ENCODE data around the gene SLC25A45.

The SLC25A45 gene, protein sequence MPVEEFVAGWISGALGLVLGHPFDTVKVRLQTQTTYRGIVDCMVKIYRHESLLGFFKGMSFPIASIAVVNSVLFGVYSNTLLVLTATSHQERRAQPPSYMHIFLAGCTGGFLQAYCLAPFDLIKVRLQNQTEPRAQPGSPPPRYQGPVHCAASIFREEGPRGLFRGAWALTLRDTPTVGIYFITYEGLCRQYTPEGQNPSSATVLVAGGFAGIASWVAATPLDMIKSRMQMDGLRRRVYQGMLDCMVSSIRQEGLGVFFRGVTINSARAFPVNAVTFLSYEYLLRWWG

GRCh38 chr11:65382033-65382803 is at the start of gene SLC25A45:
Gene SLC25A45 (minus strand): TSS chr11:65382646. CDS start chr11:65381951, 695 bp downstream.
- peak in 57 of 58 donors; percentile 41 to 93 (median 82) for DNase-seq

DNA sequence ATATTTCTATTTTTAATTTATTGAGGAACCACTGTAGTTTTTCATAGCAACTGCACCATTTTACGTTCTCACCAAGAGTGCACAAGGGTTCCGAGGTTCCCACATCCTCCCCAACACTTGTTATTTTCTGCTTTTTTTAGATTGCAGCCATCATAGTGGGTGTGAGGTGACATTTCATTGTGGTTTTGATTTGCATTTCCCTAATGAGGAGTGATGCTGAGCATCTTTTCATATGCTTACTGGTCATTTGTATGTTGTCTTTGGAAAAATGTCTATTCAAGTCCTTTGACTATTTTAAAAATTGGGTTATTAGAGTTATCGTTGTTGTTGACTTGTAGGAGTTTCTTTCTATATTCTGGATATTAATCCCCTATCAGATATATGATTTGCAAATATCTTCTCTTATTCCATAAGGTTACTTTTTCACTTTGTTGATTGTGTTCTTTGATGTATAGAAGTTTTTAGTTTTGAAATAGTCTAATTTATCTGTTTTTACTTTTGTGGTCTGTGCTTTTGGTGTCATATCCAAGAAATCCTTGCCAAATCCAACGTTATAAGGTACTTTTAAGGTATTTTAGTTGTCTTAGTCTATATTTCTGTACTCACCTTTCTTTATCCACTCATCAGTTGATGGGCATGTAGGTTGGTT is 49.1 kb upstream of the SLC25A45 start:
- DNase-seq: no peak

DNA sequence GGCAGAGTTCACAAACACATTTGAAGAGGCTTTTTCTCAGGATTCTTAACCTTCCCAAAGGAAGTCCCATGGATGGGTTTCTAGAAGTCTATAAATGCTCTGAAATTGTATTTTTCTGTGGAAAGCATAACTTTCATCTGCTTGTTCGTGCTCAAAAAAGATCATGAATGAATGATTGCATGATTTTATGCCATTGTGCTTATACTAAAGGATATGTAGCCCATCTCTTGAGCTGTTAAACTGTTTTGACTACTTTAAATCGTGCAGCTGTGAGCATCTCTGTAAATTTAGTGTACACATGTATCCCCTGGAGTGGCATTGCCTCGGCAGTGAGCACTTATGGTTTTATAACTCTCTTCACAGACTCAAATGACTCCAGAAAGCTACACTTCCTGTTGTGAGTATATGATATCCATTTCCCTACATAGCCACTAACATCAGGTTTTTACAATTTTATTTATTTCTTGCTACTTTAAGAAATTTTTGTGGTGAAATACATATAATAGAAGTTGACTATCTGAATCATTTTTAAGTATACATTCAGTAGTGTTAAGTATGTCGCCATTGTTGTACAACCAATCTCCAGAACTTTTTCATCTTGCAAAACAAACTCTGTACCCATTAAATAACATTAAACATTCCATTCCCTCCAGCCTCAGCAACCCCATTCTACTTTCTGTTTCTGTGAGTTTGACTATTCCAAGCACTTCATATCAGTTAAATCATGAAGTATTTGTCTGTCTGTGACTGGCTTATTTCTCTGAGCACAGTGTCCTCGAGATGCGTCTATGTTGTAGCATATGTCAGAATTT is 48.2 kb upstream of the SLC25A45 start:
- DNase-seq: no peak

DNA sequence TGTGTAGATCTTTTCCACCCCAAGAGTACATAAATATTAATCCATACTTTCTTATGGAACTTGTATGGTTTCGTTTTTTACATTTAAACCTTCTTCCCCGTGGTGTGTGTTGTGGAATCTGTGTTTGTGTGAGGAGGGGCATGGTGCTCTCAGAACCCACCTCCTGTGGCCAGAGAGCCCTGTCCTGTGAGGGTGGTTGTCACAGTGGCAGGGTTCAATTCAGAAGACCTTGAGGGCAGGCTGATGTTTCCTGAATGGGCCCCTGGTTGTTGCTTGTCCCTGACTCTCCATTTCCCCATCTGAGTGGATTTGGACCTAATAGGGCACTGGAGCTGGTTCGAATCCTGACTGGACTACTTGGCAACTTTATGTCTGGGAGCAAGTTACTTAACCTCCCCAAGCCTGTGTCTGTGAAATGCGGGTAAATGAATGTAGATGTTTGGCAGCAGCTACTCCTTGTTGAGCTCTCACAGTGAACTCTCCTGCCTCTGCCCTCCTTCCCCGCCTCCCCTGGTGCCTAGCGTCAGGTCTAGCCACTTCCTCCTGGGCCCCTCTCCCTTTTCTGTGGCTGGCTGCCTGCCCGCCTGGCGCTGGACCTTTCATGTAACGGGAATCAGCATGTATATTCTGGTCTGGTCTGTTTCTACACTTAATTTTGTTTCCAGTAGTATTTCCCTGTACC is 47.4 kb upstream of the SLC25A45 start:
- DNase-seq: peak in 16 of 58 donors; percentile 31 to 68 (median 42)

DNA sequence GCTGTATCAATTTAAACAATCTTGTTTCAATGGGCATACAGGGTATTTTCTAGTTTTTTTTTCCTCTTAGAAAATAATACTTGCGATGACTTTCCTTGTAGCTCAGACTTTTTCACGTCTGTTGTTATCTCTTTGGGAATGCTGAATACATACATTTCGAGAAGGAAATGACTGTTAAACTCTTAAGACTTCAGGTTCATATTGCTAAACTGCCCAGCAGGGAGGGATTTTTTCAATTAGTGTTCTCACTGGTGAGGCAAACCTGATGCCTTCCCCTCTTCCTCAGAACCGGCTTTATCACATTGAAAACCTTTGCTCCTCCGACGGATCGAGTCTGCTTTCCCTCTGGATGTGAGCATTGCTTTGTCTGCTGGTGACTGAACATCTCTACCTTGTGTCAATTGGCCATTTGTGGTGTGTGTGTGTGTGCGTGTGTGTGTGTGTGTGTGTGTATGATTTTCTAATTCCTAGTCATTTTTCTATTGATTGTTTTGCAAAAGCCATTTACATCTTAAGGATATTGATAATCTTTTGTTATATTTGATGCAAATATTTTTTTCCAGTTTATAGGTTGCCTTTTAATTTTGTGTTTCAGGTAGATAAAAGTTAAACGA is 46.7 kb upstream of the SLC25A45 start:
- peak in 2 of 58 donors; percentile 20 for DNase-seq

DNA sequence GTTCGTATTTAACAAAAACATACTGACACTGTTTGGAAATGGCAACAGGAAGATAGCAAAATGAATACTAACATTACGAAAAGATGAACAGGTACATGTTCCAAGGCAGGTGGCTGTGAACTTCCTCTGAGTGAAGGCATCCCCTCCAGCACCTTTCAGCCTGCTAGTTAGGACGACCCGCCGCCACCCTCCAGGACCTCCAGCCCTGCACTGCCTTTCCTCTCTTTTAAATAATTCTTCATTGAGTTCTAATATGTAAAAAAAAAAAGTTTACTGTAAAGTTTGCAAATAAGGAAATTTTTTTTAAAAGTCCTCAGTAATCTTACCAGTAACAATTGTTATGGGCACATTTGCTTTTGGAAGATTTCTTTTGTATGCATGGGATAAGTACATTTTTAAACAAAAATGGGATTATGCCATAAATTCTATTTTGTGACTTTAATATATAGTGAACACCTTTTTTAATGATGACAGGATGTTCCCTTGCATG is 46.2 kb upstream of the SLC25A45 start:
- DNase-seq: no peak

DNA sequence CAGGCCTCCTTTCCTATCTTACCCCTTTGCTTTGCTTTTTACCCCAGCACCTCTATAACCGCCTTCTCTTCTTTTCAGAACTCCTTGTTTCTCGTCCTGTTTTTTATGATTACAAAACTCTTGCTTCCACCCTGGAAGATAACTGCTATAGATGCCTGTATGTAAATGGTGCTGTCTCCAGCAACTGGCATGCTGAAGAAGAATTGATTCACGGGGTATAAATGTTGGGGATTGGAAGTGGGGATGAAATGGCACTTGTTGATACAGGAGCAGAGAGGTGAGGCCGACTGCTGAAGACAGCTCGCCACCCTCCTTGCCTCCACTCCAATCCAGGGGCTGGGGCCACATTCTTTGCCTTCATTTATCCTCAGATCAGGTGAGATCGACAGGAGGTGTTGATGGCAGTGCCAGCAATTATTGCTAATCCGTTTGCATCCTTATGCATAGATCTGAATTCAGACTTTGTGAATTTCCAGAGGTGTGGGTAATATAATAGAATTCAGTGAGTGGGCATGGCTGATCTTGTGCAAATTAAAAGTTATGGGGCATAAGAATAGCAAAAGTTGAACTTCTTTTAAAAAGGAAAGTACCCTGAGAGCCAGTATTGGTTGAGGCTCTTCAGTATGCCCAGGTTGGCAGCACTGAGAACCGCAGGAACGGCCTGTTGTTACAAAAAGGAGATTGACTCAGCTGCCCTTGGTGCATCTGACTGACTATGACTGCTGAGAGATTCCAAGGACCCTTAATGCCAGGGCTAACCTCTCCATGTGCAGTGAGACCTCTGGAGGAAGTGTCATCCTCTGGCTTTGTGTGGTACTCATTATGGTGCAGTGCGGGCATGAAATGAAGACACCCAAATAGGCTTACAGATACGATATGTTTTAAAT is 45.5 kb upstream of the SLC25A45 start:
- peak in 7 of 58 donors; percentile 24 to 64 (median 36) for DNase-seq

DNA sequence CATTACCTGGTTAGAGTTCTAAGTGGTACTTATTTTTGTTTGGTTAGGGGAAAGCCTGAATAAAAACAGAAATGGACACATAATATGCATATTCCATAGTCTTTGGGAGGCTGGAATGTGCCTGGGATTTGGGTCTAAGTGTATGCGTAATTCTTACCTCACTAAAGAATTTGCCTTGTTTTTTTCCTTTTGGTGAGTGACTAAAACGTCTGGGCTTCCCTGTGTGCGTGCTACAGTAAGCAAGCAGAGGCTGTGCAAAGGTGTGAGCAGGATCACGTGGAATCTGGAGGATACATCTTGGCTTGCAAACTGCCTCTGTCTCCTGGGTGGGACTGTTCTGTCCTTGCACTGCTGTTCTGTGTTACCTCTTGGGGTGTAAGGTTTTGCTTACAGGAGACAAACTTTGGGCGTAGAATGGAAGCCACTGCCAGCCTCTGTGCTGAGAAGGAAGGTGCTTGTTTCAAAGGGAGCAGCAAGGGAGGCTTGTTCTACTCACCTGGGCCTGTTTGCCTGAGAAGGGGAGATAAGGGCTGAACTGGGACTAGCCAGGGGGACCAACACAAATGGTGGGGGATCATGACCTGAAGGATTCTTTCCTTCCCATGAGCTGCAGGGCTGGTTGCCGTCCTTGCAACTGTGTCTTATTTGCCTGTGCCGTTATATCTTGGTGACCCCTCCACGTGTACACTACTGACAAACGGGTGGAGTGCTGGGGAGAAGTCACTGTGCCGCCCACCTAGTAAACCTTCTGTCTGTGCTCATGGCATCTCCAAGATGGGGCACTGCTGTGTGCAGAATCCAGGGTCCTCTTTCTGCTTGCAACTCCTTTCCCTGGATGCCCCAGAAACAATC is 44.6 kb upstream of the SLC25A45 start:
- DNase-seq: peak in 11 of 58 donors; percentile 39 to 79 (median 60)

DNA sequence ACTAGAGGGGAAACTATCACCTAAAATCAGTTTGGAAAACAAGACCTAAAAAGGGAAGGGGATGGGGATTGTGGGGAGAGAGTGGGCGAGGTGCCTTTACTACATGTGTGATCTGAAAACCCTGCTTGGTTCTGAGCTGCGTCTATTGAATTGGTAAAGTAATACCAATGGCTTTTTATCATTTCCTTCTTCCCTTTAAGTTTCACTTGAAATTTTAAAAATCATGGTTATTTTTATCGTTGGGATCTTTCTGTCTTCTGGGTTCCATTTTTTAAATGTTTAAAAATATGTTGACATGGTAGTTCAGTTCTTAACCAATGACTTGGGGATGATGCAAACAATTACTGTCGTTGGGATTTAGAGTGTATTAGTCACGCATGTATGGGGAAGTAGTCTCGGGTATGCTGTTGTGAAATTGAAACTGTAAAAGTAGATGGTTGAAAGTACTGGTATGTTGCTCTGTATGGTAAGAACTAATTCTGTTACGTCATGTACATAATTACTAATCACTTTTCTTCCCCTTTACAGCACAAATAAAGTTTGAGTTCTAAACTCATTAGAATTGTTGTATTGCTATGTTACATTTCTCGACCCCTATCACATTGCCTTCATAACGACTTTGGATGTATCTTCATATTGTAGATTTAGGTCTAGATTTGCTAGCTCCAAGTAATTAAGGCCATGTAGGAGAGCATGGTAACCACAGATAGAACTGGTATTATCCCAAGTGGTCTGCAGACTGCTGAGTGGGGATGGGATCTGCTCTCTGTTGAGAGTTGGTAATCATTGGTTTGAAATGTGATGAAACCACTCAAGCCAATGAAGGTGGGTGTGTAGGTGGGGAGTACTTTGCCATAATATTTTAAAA is 43.8 kb upstream of the SLC25A45 start:
- DNase-seq: peak in 1 of 58 donors; percentile 36

DNA sequence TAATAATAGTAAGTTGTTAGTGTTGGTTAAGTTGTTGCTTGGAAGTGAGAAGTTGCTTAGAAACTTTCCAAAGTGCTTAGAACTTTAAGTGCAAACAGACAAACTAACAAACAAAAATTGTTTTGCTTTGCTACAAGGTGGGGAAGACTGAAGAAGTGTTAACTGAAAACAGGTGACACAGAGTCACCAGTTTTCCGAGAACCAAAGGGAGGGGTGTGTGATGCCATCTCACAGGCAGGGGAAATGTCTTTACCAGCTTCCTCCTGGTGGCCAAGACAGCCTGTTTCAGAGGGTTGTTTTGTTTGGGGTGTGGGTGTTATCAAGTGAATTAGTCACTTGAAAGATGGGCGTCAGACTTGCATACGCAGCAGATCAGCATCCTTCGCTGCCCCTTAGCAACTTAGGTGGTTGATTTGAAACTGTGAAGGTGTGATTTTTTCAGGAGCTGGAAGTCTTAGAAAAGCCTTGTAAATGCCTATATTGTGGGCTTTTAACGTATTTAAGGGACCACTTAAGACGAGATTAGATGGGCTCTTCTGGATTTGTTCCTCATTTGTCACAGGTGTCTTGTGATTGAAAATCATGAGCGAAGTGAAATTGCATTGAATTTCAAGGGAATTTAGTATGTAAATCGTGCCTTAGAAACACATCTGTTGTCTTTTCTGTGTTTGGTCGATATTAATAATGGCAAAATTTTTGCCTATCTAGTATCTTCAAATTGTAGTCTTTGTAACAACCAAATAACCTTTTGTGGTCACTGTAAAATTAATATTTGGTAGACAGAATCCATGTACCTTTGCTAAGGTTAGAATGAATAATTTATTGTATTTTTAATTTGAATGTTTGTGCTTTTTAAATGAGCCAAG is 42.9 kb upstream of the SLC25A45 start:
- DNase-seq: peak in 10 of 58 donors; percentile 14 to 69 (median 38)

DNA sequence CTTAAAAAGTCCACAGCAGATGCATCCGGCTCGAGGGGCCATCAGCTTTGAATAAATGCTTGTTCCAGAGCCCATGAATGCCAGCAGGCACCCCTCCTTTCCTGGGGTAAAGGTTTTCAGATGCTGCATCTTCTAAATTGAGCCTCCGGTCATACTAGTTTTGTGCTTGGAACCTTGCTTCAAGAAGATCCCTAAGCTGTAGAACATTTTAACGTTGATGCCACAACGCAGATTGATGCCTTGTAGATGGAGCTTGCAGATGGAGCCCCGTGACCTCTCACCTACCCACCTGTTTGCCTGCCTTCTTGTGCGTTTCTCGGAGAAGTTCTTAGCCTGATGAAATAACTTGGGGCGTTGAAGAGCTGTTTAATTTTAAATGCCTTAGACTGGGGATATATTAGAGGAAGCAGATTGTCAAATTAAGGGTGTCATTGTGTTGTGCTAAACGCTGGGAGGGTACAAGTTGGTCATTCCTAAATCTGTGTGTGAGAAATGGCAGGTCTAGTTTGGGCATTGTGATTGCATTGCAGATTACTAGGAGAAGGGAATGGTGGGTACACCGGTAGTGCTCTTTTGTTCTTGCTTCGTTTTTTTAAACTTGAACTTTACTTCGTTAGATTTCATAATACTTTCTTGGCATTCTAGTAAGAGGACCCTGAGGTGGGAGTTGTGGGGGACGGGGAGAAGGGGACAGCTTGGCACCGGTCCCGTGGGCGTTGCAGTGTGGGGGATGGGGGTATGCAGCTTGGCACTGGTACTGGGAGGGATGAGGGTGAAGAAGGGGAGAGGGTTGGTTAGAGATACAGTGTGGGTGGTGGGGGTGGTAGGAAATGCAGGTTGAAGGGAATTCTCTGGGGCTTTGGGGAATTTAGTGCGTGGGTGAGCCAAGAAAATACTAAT is 42.0 kb upstream of the SLC25A45 start:
- peak in 11 of 58 donors; percentile 19 to 50 (median 25) for DNase-seq

DNA sequence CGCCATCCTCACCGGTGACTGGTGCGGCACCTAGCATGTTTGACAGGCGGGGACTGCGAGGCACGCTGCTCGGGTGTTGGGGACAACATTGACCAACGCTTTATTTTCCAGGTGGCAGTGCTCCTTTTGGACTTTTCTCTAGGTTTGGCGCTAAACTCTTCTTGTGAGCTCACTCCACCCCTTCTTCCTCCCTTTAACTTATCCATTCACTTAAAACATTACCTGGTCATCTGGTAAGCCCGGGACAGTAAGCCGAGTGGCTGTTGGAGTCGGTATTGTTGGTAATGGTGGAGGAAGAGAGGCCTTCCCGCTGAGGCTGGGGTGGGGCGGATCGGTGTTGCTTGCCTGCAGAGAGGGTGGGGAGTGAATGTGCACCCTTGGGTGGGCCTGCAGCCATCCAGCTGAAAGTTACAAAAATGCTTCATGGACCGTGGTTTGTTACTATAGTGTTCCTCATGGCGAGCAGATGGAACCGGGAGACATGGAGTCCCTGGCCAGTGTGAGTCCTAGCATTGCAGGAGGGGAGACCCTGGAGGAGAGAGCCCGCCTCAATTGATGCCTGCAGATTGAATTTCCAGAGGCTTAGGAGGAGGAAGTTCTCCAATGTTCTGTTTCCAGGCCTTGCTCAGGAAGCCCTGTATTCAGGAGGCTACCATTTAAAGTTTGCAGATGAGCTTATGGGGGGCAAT is 41.2 kb upstream of the SLC25A45 start:
- DNase-seq: peak in 2 of 58 donors; percentile 24 to 46

DNA sequence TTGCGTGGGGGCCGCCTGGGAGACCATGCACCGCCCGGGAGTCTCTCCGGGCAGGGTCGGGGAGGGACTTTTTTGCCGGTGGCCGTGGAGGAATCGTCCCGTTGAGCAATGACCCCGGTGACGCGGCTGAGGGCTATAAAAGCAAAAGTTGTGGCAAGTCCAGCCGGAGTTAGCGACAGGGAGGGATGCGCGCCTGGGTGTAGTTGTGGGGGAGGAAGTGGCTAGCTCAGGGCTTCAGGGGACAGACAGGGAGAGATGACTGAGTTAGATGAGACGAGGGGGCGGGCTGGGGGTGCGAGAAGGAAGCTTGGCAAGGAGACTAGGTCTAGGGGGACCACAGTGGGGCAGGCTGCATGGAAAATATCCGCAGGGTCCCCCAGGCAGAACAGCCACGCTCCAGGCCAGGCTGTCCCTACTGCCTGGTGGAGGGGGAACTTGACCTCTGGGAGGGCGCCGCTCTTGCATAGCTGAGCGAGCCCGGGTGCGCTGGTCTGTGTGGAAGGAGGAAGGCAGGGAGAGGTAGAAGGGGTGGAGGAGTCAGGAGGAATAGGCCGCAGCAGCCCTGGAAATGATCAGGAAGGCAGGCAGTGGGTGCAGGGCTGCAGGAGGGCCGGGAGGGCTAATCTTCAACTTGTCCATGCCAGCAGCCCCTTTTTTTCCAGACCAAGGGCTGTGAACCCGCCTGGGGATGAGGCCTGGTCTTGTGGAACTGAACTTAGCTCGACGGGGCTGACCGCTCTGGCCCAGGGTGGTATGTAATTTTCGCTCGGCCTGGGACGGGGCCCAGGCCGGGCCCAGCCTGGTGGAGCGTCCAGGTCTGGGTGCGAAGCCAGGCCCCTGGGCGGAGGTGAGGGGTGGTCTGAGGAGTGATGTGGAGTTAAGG is 40.4 kb upstream of the SLC25A45 start, which contains the start of gene NEAT1:
NEAT1 (plus strand) TSS at position 166 of the 883 bp plus-strand sequence.
- peak; percentile 30 to 95 (median 89) for DNase-seq

All from anterior cingulate cortex (tissue), 58 donors.